Astrocyte (in vitro differentiated cells and primary cell): Measurements from ENCODE around the gene SUSD4.

Source experiments
- CTCF ChIP-seq: IDR thresholded peaks from 2 replicates; pipeline ENCODE4 v1.5.1; 2011; ENCODE audit warnings: low read depth, mild to moderate bottlenecking, inconsistent platforms, low read length, moderate library complexity; ENCODE audit not compliant: insufficient read depth
- EZH2 ChIP-seq: IDR thresholded peaks from 2 replicates; pipeline ENCODE4 v1.6.1; 2012; ENCODE audit warnings: mild to moderate bottlenecking, low read length, inconsistent platforms; ENCODE audit not compliant: insufficient read depth

- TF ChIP-seq CTCF (no peak), EZH2 (no peak)
Measured at GRCh38 chr1:223299553-223299952, 64.4 kb downstream of the SUSD4 start.
